ENCODE measurements around the gene C5.
"Not testable (repeated sequence)": the region's sequence is repeated elsewhere in the genome, so short reads cannot be mapped to it uniquely, and the experiment has no call there.

C5 gene

DNA sequence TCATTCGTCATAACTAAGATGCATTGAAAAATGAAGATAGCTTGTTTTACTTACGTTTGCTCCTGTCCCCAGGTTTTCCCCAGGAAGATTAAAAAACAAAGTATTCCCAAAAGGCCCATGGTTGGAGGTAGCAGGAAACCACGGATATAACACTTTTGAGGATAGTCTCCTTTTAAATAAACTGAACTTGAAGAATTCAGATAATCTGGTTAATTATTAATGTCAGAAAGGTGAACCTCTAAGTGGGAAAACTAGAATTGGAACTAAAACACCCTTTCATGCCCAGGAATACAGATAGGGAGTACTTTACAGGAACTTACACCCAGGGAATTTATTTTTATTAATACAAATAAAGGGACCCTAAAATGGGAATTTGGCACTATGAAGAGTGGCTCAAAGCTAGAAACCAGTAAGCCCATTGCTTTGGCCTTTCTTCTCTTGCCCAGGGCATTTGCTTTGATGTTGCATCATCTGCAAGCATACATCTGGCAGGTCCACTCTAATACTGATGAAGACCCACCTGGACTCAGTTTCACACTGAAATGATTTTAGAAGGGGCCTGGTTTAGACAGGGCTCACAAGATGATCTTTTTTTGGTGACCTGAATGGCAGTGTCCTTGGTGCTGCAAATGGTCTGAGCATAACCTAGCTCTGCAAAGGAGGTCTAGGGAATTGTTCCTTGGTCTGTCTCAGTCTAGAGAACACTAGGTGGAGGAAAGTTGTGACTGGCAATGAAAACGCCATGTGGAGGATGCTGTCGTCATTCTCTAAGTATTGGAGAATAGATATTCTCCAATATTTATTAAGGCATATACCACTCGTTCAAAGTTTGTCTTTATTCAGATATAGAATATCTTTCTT lies at the start of gene C5:
TSS of gene C5 (minus strand) at position 148 of the 861 bp plus-strand sequence. CDS start at position 119, 29 bp downstream.
- no peak for DNase-seq

GRCh38 chr9:121098567-121099198 lies 48.6 kb upstream of the C5 start:
- no peak for DNase-seq

DNA sequence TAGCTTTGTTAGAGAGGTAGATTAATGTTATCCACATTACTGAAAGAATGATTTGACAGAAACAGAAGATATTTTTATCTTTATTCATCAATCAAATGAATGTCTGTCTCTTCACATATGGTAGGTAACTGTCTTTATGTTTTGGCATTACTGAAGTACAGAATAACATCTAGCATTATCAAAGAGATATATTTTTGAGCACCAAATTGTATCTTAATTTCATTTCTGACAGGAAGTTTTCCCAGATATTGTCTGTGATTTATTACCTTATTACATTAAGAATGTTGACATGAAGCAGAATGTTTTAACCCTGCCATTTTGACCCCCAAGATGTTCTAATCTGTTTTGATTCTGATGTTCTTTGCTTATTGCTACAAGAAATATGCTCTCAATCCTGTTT lies 45.0 kb upstream of the C5 start:
- DNase-seq: no peak

GRCh38 chr9:121090743-121091142 lies 40.7 kb upstream of the C5 start:
- not testable (repeated sequence) for DNase-seq

DNA sequence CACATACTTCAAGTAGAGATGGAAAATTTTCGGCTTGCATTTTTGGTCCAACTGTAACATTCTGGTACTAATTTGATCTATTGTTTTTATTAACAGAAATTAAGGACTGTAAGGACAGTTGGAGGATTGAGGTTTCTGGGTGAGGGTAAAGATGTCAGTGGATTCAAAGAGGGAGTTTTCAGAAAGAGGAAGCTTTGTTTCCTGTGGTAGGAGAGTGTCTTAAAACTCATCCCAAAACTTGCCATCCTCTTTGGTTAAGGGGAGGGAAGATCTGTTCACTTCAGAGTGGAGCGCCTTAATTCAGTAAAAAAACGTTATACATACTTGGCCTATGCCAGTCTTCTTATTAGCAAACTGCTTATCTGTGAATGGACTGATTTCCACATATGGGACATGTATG lies 38.5 kb upstream of the C5 start:
- DNase-seq: no peak

- DNase-seq: no peak
These were observed 35.6 kb upstream of the C5 start for GRCh38 chr9:121085661-121086060.

- DNase-seq: no peak
These were observed 32.0 kb upstream of the C5 start for GRCh38 chr9:121082075-121082474.

DNA sequence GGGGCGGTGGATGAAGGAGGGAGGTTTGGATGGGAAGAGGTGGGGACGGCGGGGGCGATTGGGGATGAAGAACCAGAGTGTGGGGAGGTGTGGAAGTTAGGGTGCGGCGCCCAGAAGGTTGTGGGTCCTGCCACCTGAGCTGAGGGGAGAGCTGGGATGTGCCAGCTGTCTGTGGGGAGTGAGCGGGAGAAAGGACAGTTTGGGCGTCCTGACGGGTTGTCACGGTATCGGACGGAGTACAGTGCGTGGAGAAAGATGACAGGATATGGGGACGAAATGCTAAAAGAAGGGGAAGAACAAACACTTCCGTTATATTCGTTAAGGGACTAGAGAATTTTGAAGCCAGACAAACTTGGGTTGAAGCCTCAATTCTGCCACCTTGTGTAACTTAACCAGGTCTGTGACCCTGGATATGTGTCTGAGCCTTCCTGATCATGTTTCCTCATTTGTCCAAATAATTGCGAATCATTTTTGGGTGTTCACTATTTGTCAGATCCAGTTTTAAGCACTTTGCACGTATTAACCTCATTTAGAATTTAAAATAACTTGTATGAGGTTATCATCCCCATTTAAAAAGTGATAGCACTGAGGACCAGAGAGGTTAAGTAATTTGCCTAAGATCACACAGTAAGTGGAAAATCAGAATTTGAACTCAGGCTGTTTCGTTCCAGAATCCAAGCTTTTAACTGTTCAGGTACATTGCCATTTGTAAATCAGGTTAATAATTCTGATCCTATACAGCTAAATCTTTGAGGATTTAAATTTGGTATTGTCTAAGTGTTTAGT lies 25.4 kb upstream of the C5 start:
- no peak for DNase-seq

DNA sequence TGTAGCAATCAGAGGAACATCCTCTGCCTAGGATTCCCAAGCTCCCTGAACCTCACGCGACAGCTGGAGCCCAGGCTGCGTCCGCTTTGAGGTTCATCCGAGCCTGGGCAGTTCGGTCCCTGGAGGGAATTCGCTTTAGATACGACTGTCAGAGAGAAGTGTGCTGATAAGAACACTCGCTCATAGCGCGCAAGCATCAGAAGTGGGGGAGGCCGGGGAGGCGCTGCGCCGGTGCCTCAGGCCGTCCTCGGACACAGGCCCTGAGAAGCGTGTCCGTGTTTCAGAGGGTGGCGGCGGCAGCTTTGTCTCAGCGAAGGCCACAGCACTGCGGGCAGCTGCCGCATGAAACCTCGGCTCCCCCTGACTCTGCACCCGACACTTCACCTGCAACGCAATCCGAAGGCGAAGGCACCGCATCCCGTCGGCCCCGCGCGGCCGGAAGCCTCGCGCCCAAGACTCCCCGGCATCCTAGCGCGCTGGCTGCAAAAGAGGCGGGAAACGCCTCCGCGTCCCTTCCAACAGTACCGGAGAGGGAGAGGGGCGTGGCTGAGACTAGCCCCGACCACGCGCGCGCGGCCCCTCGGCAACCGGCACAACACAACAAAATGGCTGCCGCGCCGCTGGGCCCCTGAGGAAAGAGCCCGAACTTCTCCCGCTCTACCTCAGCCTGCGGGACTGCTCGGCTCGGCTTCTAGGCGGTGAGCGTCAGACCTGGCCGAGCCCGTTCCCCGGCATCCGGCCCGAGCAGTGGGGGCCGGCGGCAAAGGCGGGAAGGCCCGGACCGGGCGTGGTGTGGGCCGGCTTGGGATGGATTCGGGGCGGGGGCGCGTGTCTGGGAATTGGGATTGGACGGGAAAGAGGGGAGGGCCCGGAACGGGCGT lies 24.5 kb upstream of the C5 start, which contains the start of gene CNTRL:
TSS of gene CNTRL (plus strand) at position 586 of the 881 bp plus-strand sequence. CDS start 13,372 bp downstream, outside the sequence.
- peak; percentile 80 for DNase-seq

- DNase-seq: no peak
These were observed 23.0 kb upstream of the C5 start for GRCh38 chr9:121073038-121073437.

DNA sequence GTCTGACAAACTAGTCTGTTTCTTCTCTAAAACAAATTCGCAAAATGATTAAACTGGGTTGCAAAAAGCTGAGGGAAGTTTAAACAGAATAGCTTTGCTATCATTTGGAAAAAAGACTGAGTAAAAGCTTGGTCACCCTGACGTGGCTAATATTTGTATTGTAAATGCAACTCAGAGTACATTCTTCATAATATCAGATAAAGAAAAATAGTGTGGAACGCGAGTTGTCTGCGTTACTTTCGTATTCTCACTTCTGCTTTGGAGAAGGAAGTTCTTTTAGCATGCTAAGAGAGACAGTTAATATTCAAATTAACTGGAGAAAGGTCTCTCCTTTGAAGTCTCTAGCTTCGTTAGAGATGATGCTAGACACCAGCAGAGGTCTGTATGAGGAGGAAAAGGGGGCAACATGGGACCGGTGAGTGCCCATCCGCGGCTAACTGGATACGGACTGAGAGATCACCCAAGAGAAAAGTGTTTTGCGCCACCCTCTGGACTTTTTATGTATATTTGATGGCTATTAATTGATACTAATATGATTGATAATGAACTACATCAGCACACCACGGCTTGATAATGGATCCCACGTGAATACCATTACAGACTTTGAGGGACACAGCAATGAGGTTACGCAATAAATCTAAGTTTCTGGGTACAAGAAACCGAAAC lies 21.8 kb upstream of the C5 start:
- DNase-seq: peak; percentile 17

GRCh38 chr9:121071370-121071755 lies 21.3 kb upstream of the C5 start:
- no peak for DNase-seq

DNA sequence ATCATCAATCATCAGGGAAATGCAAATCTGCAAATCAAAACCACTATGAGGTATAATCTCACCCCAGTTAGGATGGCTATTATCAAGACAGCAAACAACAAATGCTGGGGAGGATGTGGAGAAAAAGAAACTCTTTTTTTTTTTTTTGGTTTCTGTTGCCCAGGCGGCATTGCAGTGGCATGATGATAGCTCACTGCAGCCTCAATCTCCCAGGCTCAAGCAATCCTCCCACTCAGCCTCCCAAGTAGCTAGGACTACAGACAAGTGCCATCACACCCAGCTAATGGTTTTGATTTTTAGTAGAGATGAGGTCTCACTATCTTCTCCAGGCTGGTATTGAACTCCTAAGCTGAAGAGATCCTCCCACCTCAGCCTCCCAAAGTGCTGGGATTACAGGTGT lies 19.3 kb upstream of the C5 start:
- no peak for DNase-seq

- DNase-seq: no peak
These were observed 17.6 kb upstream of the C5 start for GRCh38 chr9:121067640-121068039.

GRCh38 chr9:121066850-121067249 lies 16.8 kb upstream of the C5 start:
- no peak for DNase-seq

DNA sequence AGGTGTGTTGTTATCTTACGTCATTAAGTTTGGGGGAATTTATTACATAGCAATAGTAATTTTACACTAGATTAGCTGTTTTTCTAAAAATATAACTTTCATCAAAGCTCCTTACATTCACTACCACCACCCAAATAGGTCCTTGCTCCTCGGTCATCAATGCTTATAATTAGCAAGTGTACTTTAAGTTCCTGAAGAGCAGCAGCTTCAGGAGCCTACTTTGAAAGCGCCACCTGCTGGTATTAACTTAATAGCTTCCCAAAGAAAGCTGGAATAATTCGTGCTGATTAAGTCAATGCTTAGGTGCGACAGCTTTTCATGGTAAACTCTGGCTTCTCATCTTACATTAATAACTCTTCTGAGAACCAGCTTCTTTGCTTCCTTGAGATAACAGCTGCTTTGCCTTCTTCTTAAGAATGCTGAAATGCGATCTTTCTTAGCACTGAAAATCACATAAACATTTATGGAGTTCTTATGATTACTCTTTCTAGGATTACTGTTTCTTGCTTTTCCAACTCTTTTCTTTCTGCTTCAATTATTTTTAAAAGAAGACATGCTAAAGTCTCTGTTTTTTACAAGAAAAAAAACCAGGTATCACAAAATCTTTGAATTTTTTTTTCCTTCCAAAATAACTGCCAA lies 10.0 kb upstream of the C5 start:
- DNase-seq: no peak

DNA sequence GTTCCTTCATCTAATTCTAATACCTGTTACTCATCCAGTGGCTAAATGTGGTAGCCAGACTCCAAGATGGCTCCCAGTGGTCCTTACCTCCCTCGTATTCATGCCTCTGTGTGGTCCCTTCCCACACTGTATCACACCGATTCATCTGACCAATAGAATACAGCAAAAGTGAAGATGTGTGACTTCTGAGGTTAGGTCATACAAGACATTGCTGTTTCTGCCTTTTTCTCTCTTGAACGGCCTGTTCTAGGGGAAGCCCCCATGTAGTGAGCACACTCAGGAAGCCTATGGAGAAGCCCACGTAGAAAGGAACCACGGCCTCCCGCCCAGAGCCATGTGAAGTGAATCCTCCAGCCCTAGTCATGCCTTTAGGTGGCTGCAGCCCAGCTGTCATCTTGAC lies 9.4 kb upstream of the C5 start:
- DNase-seq: no peak

DNA sequence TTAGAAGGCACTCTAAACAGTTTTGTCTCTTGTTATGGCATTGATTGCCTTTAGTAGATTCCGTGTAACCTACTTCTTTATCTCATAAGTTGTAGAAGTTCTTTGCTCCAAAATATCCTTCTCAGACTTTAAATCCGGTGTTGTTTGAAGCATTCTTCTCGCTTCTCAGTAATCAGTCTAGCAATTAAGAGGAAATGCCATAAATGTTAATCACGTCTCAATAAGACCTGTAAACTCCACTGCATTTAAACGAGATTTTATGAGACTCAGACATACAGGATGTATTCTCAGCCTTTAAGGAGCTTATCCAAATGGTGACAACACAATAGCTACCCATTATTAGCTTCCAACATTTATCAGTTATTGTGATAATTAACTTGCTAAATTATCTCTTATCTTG lies 7.7 kb upstream of the C5 start:
- no peak for DNase-seq

GRCh38 chr9:121055642-121056143 lies 5.6 kb upstream of the C5 start:
- no peak for DNase-seq

DNA sequence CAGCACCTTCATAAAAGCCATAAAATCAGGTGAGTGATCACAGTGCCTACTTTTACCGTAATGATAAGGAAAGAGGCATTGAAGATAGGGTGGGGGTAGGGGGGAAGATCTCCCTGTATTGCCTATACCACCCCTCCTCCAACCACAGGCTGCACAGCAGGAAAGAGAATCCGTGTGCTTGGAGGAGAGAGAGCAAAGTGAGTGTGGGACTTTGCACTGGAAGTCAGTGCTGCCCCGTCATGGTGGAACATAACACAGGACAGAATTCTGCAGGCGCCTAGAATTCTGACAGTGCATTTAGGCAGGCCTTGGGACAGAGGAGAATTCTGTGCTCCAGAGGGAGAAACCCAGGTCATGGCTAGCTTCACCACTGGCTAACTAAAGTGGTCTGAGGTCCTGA lies 3.5 kb upstream of the C5 start:
- no peak for DNase-seq

DNA sequence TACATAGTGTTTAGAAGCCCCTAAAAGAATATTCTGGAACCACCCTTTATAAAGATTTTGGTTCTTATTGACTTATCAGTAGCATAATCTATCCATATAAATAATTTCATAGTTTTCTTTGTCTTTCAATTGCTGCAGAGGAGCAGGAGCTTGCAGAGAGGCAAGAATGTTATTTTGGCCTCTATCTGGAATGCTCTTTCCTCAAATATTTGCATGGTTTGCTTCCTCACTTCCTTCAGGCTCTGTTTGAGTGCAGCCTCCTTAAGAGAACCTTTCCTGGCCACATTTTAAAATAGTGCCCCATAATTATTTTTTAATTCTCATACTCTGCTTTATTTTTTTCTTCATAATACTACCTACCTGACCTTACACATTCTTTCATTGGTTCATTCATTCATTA lies 1.5 kb downstream of the C5 start:
- DNase-seq: no peak

Data from activated CD4-positive, alpha-beta T cell treated with anti-CD3 and anti-CD28 coated beads, Interleukin-2, amount 50 U/mL, for 1 hour (primary cell).